ENCODE data around the gene APOA4. TPM values are rescaled to one million over a fixed set of nuclear protein-coding genes. Genes with fewer than 3 reads are reported as not detected.

Gene APOA4
- total and polyA plus RNA-seq, 9 of the 15 experiments (the other 6 are each of a cell fraction or from before 2014, with no cell fraction given), result 0.07 TPM; not detected in 8

- TF ChIP-seq RCOR1 (IDR thresholded peaks at IDR 0.05; ENCODE audit: borderline replicate concordance in 1 of 2, low read depth in 2 of 2, low read length in 2 of 2) (peak in 1 of 2 experiments; percentile 64; a peak in 1 of 4 replicates), FOXK1 (CRISPR knock-in tag; IDR thresholded peaks at IDR 0.05; ENCODE audit: borderline replicate concordance) (no peak), KDM1A (IDR thresholded peaks at IDR 0.05) (peak; percentile 46 to 69; a peak in 3 of 4 replicates), BCL6 (CRISPR knock-in tag; IDR thresholded peaks at IDR 0.05) (no peak), BMI1 (IDR thresholded peaks at IDR 0.05; ENCODE audit: low read length) (no peak), MAFK (IDR thresholded peaks at IDR 0.05; ENCODE audit: low read length) (peak; percentile 51; the same call in 1 of the 2 replicates), ZNF217 (CRISPR knock-in tag; IDR thresholded peaks at IDR 0.05) (no peak), SAFB (IDR thresholded peaks at IDR 0.05; ENCODE audit: borderline replicate concordance, low read depth, low read length) (no peak), ZNF134 (CRISPR knock-in tag; conservative IDR thresholded peaks at IDR 0.05) (no peak), ZNF197 (CRISPR knock-in tag; IDR thresholded peaks at IDR 0.05; ENCODE audit: low read depth) (no peak), ZNF253 (CRISPR knock-in tag; conservative IDR thresholded peaks at IDR 0.05) (no peak), FOXA1 (IDR thresholded peaks at IDR 0.05; ENCODE audit: borderline replicate concordance) (no peak), HMG20B (CRISPR knock-in tag; IDR thresholded peaks at IDR 0.05) (no peak), JUN (IDR thresholded peaks at IDR 0.05; ENCODE audit: borderline replicate concordance, low read depth, low read length) (no peak), JUN (CRISPR knock-in tag; IDR thresholded peaks at IDR 0.05; ENCODE audit: borderline replicate concordance) (no peak), XRCC4 (IDR thresholded peaks at IDR 0.05; ENCODE audit: extremely low read depth, insufficient read depth, insufficient read length) (no peak), TCF3 (CRISPR knock-in tag; IDR thresholded peaks at IDR 0.05) (0 out of 2 replicates have a peak, but pooled peaks have one; percentile 19), CBX2 (IDR thresholded peaks at IDR 0.05; ENCODE audit: insufficient read depth, low read length, poor library complexity, severe bottlenecking) (no peak), CXXC5 (CRISPR knock-in tag; IDR thresholded peaks at IDR 0.05) (no peak), NUFIP1 (IDR thresholded peaks at IDR 0.05; ENCODE audit: partially characterized antibody) (no peak), MEIS2 (IDR thresholded peaks at IDR 0.05; ENCODE audit: partially characterized antibody) (peak; percentile 57), TCF7 (IDR thresholded peaks at IDR 0.05; ENCODE audit: borderline replicate concordance) (no peak), MYNN (IDR thresholded peaks at IDR 0.05) (no peak), MYNN (CRISPR knock-in tag; IDR thresholded peaks at IDR 0.05) (no peak), NCOR1 (IDR thresholded peaks at IDR 0.05) (no peak), RBFOX2 (IDR thresholded peaks at IDR 0.05; ENCODE audit: low read depth, low read length) (no peak)
- TF ChIP-seq, protein P1, sequence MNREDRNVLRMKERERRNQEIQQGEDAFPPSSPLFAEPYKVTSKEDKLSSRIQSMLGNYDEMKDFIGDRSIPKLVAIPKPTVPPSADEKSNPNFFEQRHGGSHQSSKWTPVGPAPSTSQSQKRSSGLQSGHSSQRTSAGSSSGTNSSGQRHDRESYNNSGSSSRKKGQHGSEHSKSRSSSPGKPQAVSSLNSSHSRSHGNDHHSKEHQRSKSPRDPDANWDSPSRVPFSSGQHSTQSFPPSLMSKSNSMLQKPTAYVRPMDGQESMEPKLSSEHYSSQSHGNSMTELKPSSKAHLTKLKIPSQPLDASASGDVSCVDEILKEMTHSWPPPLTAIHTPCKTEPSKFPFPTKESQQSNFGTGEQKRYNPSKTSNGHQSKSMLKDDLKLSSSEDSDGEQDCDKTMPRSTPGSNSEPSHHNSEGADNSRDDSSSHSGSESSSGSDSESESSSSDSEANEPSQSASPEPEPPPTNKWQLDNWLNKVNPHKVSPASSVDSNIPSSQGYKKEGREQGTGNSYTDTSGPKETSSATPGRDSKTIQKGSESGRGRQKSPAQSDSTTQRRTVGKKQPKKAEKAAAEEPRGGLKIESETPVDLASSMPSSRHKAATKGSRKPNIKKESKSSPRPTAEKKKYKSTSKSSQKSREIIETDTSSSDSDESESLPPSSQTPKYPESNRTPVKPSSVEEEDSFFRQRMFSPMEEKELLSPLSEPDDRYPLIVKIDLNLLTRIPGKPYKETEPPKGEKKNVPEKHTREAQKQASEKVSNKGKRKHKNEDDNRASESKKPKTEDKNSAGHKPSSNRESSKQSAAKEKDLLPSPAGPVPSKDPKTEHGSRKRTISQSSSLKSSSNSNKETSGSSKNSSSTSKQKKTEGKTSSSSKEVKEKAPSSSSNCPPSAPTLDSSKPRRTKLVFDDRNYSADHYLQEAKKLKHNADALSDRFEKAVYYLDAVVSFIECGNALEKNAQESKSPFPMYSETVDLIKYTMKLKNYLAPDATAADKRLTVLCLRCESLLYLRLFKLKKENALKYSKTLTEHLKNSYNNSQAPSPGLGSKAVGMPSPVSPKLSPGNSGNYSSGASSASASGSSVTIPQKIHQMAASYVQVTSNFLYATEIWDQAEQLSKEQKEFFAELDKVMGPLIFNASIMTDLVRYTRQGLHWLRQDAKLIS (CRISPR knock-in tag; IDR thresholded peaks at IDR 0.05), result no peak
Measured at GRCh38 chr11:116852261-116853031, 29.3 kb upstream of the APOA4 start (continued).
